Measurements from ENCODE around the gene GABPB1.

DNA sequence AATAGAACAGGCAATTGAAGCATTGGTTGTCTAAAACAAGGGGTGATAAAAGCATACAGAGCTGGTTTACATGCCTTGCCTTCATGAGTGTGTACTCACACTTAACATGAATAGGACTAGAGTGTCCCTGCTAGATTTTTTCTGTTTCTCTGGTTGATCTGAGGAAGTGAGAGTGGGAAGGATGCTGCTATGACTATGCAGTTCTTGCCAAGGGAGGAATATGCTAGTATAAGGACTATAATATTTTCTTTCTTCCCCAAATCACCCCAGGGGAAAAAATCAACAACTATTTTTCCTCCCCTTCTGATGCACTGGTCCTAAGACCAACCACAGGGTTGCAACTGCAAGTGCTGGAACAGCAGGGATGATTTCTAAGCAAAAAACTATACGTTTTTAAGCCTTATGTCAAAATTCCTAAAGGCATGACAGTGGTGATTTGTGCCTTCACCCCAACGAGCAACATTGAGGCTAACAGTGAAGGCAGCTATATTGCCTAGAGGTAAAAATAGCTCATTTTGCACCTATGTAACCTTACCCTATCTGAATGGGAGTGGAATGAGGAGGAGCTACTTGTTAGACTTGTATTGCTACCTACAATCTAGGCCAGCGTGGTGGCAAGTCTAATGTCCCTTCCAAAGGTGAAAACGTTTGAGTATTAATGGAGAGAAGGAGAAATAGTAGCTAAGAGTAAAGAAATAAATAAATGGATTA, 35.7 kb upstream of the GABPB1 start:
- TF ChIP-seq, protein P1, sequence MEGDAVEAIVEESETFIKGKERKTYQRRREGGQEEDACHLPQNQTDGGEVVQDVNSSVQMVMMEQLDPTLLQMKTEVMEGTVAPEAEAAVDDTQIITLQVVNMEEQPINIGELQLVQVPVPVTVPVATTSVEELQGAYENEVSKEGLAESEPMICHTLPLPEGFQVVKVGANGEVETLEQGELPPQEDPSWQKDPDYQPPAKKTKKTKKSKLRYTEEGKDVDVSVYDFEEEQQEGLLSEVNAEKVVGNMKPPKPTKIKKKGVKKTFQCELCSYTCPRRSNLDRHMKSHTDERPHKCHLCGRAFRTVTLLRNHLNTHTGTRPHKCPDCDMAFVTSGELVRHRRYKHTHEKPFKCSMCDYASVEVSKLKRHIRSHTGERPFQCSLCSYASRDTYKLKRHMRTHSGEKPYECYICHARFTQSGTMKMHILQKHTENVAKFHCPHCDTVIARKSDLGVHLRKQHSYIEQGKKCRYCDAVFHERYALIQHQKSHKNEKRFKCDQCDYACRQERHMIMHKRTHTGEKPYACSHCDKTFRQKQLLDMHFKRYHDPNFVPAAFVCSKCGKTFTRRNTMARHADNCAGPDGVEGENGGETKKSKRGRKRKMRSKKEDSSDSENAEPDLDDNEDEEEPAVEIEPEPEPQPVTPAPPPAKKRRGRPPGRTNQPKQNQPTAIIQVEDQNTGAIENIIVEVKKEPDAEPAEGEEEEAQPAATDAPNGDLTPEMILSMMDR (IDR thresholded peaks at IDR 0.05), result no peak
- no peak for TF ChIP-seq POLR2A (IDR thresholded peaks at IDR 0.05)
